Osteocyte (in vitro differentiated cells): ENCODE measurements around the gene ENTPD6. TPM values are rescaled to one million over a fixed set of nuclear protein-coding genes. Genes with fewer than 3 reads are reported as not detected.

ENCODE experiments used
- DNase-seq: peaks from one replicate; pipeline ENCODE4 v3.0.0; 2021; ENCODE audit warnings: mixed read lengths; ENCODE audit not compliant: unreplicated experiment; ENCODE audit errors: extremely low spot score
- H3K27ac Mint-ChIP-seq: one replicate; pipeline ENCODE4 v1.8.0; 2021; ENCODE audit warnings: mild to moderate bottlenecking, mixed read lengths; ENCODE audit not compliant: unreplicated experiment
- H3K27me3 Mint-ChIP-seq: one replicate; pipeline ENCODE4 v1.8.0; 2021; ENCODE audit warnings: mixed read lengths; ENCODE audit not compliant: unreplicated experiment
- H3K36me3 Mint-ChIP-seq: one replicate; pipeline ENCODE4 v1.8.0; 2021; ENCODE audit warnings: mixed read lengths; ENCODE audit not compliant: unreplicated experiment
- H3K4me1 Mint-ChIP-seq: one replicate; pipeline ENCODE4 v1.8.0; 2021; ENCODE audit warnings: mixed read lengths; ENCODE audit not compliant: unreplicated experiment
- H3K4me3 Mint-ChIP-seq: one replicate; pipeline ENCODE4 v1.8.0; 2021; ENCODE audit warnings: mild to moderate bottlenecking, moderate library complexity, mixed read lengths; ENCODE audit not compliant: unreplicated experiment
- H3K9me3 Mint-ChIP-seq: one replicate; pipeline ENCODE4 v1.8.0; 2021; ENCODE audit warnings: mixed read lengths; ENCODE audit not compliant: unreplicated experiment
- total RNA-seq: library from RNA; stranded (reverse); gene quantifications from 2 replicates; pipeline ENCODE4 v1.2.1, GENCODE V29; 2021
- TF ChIP-seq, protein P1 (sequence below): fragments of 200-600 bp; sonication (generic); IDR thresholded peaks from 2 replicates; pipeline ENCODE4 v1.5.0; 2021; ENCODE audit warnings: antibody characterized with exemption, mild to moderate bottlenecking, moderate library complexity

ENTPD6 gene
- total RNA-seq, 1 donor from 2014 or later: 62.0 TPM

DNA sequence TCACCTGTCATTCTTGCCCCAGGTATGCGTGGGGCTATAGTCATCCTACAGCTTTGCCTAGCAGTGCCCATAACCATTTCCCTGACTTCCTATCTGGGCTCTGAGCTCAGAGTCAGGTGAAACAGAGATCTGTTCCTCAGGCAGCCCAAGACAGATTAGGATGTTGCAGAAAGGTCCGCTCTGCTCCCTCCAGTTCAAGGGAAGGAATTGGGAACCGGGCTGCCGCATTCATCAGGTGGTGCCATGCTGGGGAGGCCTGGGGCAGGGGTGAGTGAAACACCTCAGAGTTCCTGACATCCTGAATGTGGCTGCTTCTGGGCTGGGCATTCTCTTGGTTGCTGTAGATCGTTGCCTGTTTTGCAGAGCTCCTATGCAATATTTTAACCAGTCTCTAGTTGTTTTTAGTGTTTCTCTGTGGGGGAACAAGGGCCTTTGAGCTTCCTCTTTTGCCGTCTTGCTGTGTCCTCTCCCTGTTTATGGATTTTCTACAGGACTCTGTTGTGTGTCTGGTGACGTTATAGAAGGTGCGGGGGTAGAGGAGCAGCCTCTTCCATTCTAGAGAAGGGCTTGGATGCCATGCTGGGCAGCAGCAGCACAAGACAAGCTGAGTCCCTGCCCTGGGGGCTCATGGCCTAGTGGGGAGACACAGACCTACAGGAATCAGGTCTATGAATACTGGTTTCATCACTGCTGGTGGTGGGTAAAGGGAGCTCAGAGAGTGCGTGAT is 9.2 kb downstream of the ENTPD6 start:
- Mint-ChIP-seq H3K9me3 (peaks cover 12% of the 10 kb centered on the region), H3K27ac (peak overlapping the region; percentile 55), H3K27me3 (no peaks in the 10 kb centered on the region), H3K36me3 (peaks cover 14% of the 10 kb centered on the region), H3K4me1 (peaks cover 48% of the 10 kb centered on the region), H3K4me3 (no peak overlapping the region)
- DNase-seq: no peak
- TF ChIP-seq, protein P1, sequence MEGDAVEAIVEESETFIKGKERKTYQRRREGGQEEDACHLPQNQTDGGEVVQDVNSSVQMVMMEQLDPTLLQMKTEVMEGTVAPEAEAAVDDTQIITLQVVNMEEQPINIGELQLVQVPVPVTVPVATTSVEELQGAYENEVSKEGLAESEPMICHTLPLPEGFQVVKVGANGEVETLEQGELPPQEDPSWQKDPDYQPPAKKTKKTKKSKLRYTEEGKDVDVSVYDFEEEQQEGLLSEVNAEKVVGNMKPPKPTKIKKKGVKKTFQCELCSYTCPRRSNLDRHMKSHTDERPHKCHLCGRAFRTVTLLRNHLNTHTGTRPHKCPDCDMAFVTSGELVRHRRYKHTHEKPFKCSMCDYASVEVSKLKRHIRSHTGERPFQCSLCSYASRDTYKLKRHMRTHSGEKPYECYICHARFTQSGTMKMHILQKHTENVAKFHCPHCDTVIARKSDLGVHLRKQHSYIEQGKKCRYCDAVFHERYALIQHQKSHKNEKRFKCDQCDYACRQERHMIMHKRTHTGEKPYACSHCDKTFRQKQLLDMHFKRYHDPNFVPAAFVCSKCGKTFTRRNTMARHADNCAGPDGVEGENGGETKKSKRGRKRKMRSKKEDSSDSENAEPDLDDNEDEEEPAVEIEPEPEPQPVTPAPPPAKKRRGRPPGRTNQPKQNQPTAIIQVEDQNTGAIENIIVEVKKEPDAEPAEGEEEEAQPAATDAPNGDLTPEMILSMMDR: no peak

DNA sequence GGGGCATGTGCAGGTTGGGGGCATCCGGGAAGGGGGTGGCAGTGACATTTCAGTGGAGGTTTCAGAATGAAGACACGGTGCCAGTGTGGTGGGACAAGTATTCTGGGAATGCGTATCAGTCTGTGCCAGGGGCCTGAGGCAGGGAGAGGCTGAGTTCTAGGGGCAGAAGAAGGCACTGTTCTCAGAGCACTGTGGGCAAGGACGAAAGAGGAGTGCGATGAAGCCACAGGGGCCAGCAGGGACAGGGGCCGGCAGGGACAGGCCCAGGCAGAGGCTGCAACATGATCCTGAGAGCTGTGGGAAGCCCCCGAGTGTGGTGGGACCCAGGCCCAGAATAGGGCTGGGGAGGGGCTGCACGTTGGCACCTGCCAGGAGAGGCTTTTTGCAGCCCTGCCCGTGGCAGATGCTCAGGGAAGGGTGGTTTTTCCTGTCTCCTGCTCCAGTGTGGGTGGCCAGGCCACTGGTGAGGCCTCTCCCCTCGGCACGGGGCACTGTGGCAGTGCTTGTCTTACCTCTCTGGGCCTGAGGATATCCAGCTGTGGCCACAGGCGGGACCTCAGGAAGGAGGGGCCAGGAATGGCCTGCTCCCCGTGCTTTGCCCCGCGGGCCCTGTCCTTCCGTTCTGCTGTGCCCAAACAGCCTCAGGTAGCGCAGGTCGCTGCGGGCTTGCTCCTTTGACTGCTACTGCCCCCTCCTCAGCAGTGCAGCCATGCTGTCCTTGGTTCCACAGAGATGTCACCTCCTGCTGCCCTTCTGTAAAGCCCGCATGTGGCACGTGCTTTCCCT is 10.0 kb downstream of the ENTPD6 start:
- Mint-ChIP-seq H3K27me3 (no peaks in the 10 kb centered on the region), H3K4me3 (no peak overlapping the region), H3K9me3 (peaks cover 12% of the 10 kb centered on the region), H3K4me1 (peaks cover 41% of the 10 kb centered on the region), H3K36me3 (peaks cover 18% of the 10 kb centered on the region), H3K27ac (peak overlapping the region; percentile 55)
- TF ChIP-seq, protein P1: no peak
- DNase-seq: peak; percentile 82

DNA sequence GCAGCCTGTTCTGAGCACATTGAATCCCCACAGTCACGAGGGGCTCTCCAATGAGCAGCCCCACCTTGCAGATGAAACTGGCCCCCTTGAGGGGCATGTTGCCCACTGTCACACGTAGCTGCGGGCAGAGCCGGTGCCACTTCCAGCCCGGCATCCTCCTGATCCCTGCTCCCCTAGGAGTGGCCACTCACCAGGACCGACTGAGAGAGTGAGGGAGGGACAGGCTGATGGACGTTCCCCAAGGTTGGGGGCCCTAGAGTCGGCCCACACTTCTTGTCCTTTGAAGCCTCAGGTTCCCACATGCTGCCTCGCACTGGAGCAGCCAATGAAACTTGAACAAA is 10.5 kb downstream of the ENTPD6 start:
- TF ChIP-seq, protein P1: no peak
- H3K36me3 Mint-ChIP-seq: peaks cover 18% of the 10 kb centered on the region
- H3K4me1 Mint-ChIP-seq: peaks cover 35% of the 10 kb centered on the region
- no peak overlapping the region for H3K4me3 Mint-ChIP-seq
- no peaks in the 10 kb centered on the region for H3K27me3 Mint-ChIP-seq
- H3K9me3 Mint-ChIP-seq: peaks cover 12% of the 10 kb centered on the region
- DNase-seq: no peak
- peak overlapping the region; percentile 14 for H3K27ac Mint-ChIP-seq

DNA sequence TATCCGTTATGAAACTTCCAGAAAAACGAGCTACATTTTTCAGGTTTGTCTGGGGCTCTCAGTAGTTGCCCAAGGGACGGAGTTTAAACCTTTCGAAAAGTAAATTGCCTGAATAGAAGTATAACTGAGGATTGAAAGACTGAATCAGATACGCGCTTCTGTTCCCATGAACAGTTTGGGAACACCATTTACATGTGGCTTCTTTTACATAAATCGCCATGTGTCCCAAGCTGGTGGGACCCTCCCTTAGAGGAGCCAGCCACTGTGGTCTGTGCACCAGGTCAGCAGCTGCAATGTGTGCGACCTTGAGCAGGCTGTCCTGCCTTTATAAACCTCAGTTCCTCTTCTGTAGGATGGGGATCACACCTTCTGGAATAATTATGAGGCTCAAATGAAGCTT is 11.0 kb downstream of the ENTPD6 start:
- H3K4me3 Mint-ChIP-seq: no peak overlapping the region
- TF ChIP-seq, protein P1: no peak
- peaks cover 34% of the 10 kb centered on the region for H3K4me1 Mint-ChIP-seq
- H3K27ac Mint-ChIP-seq: no peak overlapping the region
- no peaks in the 10 kb centered on the region for H3K27me3 Mint-ChIP-seq
- DNase-seq: no peak
- H3K36me3 Mint-ChIP-seq: peaks cover 22% of the 10 kb centered on the region
- peaks cover 12% of the 10 kb centered on the region for H3K9me3 Mint-ChIP-seq
